Fibroblast of skin of right quadriceps (primary cell): Measurements from ENCODE around the gene DNMBP.
A peak's percentile ranks its signal among the peaks of the same experiment; 100 is the strongest.
"Not testable (repeated sequence)": the region's sequence is repeated elsewhere in the genome, so short reads cannot be mapped to it uniquely, and the experiment has no call there.

Experiments used
- DNase-seq: peaks from one replicate; pipeline ENCODE4 v3.0.0-alpha.2; 2013

DNMBP gene

DNA sequence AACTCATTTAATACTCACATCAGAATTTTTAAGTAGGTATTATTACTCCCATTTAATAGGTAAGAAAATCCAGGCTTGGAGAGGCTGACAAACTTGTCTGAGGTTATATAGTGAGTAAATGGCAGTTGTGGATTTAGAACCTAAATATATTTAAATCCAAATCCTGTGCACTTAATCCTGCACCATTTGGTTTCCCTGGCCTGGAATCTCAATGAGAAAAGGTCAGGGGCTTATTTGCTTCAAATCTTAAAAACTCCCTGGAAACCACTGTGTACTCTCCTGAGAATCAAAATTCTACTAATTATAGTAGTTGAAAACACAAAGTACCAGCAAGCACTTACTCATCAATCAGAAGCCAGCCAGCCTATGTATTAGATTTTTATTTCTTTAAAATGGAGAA lies 97.7 kb downstream of the DNMBP start:
- DNase-seq, result no peak

DNA sequence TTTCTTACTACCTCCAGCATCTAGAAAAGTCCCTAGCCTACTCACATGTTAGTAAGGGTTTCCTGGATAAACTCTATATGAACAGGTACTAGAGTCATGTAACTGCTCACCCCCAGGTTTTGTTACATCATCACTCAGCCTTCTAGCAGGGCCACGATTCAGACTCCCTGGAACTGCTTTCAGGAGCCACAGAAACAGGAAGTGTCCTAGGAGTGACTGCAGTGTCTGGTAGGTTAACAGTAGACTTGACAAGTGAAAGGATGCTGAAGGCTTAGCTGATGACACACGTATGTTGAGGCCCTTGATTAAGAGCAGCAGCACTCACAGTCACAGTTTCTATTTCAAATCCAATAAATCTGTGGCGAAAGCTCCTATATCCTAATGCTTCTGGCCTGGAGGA lies 101.2 kb downstream of the DNMBP start:
- DNase-seq, result no peak

DNA sequence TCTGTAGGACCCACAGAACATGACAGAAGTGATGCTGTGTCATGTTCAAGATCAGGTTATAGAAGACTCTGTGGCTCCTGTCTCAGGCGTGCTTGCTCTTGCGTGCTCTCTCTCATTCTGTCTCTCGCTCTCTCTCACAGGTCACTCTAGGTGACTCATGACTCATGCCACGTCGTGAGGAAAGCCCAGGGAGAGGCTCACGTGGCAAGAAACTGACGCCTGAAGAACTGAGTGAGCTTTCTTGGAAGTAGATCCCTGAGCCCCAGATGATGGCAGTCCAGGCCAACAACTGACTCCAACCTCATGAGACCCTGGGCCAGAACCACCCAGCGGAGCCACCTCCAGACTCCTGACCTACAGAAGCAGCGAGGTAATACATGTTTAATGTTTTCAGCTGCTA lies 103.3 kb downstream of the DNMBP start:
- peak; percentile 20 for DNase-seq

DNA sequence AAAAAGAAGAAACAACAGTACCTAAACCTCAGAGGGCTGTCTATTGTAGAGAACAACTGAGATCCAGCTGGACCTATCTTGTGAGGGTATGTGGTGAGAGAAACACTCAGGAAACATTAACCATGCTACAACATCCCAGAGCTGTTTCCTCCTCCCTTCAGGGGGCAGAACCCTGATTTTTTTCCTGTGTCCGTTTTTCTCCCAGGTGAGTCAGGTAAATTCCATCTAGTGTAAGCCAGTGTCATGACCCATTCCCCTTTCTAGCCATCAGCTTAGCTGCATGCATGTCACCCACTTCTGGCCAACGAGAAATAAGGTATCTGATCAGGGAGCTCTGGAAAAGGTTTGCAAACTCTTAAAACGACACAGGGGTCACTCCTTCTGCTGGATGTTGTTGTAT lies 103.8 kb downstream of the DNMBP start:
- no peak for DNase-seq

DNA sequence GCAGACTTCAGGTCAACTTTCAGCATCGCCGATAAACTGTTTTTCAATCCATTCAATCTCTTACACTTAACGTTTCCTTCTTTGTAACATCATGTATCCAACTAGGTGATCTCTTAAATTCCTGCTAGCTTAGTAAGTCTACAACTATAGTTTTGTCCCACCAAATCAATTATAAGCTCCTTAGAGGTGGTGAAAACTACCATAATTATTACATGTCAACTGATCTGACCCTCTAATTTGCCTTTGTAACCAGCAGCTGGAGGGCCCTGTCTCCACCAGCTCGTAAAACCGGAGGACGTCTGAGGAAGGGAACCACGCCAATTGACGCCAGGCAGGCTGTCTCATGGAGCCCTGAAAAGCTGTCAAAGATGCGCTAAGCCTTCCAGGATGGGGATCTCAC lies 113.9 kb downstream of the DNMBP start:
- DNase-seq, result no peak

DNA sequence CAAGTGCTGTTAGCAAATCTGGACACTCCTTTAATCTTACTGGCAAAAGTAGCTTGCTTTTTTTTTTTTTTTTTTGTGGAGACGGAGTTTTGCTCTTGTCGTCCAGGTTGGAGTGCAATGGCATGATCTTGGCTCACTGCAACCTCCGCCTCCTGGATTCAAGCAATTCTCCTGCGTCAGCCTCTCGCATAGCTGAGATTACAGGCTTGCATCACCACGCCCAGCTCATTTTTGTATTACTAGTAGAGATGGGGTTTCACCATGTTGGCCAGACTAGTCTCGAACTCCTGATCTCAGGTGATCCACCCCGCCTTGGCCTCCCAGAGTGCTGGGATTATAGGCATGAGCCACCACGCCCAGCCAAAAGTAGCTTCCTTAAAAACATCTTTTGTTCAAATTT lies 114.7 kb downstream of the DNMBP start:
- not testable (repeated sequence) for DNase-seq

DNA sequence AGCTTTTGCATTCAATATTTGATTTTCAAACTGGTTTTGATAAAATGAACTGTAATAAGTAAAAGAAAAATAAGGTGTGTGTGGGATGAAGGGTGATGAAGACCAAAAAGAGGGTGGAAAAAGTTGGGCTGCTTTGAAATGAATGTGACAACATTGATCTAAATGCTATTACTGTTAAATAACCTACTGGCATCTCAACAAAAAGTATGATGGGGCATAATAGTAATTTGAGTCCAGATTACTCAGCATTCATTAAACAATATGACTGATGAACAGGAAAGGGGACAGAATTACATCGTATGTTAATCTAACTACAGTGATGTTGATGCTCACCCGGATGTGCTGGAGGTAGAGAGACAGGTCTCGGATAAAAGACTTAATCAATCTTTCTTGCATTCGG lies 115.1 kb downstream of the DNMBP start:
- DNase-seq, result no peak

DNA sequence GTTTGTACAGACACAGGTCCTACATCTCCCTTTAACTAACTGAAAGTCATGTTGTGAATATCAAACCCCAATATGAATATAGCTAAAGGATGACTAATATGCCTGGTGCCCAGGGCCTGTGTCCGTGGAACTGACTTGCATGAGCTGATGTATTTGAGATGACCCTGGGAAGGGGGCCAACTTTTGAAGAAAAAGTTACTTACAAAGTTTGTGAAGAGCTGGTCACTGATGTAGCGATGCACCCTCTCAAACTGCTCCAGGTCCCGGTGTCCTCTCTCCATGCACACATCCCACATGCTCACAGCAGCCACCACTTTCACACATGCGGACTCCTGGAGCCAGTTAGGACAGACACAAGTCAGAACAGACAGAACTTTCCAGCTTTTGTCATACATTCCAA lies 121.1 kb downstream of the DNMBP start:
- DNase-seq, result peak; percentile 20

DNA sequence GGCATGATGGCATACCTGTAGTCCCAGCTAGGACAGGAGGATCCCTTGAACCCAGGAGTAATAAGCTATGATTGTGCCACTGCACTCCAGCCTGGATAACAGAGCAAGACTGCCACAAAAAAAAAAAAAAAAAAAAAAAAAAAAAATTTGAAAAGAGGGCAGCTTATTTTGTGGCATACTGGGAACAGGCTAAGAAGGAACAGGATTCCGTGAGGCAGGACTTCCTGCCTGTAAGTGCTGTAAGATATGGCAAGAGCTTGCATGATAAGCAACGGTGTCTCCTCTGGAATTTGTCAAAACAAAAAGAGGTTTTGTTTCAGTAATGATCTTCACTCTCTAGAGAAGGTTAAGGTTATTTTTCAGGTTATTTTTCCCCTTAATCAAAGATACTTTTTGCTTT lies 126.2 kb downstream of the DNMBP start:
- no peak for DNase-seq

DNA sequence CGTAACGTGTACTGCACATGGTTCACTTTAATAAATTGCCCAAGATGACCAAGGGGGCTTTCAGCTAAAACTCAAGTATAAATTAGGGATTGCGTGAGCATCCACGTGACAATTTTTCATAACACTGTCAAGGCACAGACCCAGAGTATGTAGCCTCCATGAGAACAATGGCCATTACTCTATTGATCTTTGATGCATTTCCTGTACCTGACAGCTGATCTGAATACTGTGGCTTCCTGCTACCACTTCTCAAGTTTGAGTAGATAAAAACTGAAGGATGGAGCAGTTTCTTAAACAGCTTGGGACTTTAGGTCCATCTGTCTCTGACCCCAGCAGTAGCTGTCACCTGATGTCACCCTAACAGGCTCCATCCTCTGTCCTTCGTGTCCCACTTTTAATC lies 128.4 kb downstream of the DNMBP start:
- DNase-seq, result no peak

DNA sequence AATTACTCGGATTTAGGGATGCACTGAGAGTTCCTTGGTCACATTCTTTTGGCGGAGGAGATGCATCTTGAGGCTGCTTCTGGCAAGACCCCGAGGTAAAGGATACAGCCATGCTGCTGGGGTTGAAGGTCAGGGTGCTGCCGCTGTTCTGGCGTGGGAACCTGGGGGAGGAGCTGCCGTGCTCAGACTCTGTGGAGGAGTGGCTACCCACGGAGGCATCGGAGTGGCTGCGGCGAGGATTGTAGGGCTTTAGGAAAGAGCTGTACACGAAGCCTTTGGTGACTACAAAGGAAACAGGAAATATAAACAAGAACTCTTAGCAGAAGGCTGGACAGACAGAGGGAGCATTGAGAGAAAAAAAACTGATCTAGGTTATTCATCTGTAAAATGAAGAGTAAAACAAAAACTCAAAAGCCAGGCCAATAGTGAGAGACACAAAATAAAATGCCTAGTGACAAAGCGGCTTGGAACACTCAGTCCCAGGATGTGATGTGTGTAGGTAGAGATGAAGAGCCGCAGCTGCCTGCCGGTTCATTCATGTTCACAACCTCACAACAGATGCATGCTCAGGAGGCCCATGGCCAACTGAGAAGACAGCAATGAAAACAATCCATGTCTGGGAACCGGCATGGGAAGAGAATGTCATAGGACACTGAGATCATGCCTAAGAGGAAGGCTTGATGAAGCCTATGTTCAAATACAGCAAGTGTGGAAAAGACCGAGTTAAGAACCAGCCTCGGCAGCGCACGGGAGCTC lies 129.5 kb downstream of the DNMBP start:
- DNase-seq, result no peak

DNA sequence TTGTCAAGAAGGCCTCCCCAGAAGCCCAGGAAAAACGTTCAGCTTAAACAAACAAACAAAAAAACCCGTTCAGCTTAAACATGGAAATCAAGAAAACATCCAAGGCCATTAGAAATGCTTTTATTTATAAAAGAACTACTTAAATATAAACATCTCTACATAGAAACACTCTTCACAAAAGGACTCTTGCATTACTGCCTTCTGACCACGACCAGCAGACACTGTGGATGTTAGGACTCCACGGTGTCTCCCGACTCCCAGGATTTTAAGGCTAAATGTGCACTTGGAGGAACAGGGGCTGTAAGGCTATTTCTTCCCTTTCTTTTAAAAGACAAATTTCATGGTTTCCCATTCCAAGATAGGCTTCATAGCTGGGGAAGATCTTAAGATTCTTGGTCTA lies 134.3 kb downstream of the DNMBP start:
- DNase-seq, result no peak

DNA sequence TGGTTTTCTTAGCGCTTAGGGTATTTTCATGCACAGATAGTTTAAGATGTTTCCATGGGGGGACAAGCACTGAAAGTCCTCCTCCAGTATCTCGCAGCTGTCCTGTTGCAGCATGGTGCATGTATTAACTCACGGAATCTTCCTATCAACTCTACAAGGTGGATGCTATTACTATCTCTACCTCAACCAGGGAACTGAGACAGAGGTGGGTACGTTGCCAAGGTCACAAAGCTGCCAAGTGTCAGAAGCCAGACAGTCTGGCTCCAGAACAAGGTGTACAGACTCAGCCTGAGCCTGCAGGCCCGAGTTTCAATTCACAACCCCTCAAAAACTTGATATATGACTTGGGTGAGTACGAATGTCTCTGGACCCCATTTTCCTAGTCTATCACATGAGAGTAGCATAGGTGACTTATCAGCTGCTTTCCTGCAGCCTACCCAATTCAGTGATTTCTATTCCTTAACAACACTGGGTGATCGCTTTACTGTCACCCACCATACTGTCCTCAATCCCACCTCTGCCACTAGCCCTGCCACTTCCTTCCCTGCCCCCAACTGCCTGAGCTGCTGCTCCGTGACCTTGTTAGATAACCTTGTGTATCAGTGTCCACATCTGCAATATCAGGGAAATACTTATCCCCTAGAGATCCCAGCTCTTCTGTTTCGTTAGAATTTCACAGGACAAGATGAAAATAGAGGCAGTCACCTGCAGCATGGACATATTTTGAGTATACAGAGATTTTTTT lies 135.2 kb downstream of the DNMBP start:
- no peak for DNase-seq

DNA sequence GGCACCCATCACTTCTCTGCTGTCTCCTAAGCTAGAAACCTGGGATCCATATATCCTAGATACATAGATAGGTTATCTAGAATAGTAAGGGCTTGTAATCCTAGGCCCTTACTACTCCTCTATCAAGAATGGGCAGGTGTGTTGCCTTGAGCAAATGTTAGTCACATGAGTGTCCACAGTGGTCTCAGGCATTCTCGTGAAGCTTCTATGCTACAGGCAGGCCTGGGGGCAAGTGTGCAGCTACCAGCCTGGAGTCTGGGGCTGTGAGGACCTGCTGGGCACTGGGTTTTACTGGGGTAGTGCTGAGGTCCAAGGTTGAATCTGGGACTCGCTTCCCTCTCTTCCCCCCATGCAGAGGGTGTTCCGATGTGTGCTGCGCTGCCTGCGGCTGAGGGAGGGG lies 135.9 kb downstream of the DNMBP start:
- DNase-seq, result no peak

DNA sequence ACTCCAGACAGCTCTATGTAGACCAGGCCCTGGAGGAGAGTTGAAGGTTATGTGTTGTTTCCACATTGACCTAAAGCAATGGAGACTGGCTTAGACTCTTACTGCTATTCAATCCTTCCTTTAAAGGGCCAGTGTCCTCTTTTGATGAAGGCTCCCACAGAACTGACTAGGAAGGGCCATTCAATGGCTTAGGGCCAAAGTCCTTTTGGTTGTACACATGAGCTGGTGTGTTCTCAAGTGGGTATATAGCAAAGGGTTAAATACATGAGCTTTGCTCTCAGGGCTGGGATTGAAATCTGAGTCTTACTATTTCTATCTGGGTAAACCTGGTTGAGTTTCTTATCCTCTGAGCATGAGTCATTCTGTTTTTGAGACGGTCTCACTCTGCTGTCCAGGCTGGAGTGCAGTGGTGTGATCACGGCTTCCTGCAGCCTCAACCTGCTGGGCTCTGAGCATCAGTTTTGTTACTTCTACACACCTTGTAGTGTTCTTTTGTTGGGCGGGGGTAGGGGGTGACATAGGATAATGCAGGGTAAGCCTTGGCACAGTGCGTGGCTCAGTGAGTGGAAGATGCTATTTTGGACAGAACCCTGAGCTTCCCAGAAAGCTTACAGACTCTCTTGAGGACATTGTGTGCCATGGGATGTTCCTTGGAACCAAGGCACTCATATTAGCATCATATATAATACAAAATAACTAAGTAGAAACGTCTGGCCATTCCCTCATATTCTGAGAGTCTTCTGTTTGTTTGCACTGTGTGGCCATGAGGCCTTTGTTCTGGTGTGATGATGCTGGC lies 137.2 kb downstream of the DNMBP start:
- peak; percentile 19 for DNase-seq

DNA sequence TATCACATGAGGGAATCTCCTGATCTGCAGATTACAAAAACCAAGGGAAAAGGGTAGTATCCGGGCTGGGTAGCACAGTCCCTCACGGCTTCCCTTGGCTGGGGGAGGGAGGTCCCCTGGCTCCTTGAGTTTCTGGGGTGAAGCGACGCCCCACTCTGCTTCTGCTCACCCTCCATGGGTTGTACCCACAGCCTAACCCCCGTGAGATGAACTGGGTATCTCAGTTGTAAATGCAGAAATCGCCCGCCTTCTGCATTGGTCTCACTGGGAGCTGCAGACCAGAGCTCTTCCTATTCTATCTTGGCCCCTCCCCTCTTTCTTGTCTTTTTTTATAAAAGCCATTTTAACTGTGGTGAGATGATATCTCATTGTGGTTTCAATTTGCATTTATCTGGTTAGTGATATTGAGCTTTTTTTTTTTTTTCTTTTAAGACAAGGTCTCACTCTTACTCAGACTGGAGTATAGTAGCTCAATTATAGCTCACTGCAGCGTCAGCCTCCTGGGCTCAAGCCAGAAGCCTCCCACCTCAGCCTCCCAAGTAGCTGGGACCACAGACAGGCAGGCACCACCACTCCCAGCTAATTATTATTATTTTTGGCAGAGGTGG lies 139.5 kb downstream of the DNMBP start:
- peak; percentile 39 for DNase-seq

DNA sequence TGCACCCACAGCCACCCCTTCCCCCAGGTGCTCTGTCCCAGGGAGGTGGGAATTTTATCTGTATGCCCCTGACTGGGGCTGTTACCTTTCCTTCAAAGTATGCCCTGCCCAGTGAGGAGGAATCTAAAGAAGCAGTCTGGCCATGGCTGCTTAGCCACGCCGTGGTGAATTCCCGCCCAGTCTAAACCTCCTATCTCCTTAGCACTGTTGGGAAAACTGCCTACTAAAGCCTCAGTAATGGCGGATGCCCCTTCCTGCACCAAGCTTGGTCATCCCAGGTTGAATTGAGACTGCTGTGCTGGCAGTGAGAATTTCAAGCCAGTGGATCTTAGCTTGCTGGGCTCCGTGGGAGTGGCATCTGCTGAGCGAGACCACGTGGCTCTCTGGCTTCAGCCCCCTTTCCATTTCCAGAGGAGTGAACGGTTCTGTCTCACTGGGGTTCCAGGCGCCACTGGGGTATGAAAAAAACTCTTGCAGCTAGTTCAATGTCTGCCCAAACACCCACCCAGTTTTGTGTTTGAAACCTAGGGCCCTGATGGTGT lies 140.1 kb downstream of the DNMBP start:
- no peak for DNase-seq

DNA sequence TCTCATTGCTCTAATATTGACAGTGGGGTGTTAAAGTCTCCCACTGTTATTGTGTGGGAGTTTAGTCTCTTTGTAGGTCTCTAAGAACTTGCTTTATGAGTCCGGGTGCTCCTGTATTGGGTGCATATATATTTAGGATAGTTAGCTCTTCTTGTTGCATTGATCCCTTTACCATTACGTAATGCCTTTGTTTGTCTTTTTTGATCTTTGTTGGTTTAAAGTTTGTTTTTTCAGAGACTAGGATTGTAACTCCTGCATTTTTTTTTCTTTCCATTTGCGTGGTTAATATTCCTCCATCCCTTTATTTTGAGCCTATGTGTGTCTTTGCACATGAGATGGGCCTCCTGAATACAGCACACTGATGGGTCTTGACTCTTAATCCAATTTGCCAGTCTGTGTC lies 142.5 kb downstream of the DNMBP start:
- not testable (repeated sequence) for DNase-seq

DNA sequence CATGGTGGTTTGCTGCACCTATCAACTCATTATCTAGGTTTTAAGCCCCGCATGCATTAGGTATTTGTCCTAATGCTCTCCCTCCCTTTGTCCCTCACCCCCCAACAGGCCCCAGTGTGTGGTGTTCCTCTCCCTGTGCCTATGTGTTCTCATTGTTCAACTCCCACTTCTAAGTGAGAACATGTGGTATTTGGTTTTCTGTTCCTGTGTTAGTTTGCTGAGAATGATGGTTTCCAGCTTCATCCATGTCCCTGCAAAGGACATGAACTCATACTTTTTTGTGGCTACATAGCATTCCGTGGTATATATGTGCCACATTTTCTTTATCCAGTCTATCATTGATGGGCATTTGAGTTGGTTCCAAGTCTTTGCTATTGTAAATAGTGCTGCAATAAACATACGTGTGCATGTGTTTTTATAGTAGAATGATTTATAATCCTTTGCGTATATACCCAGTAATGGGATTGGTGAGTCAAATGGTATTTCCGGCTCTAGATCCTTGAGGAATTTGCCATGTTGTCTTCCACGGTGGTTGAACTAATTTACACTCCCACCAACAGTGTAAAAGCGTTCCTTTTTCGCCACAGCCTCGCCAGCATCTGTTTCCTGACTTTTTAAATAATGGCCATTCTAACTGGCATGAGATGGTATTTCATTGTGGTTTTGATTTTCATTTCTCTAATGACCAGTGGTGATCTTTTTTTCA lies 146.1 kb downstream of the DNMBP start:
- DNase-seq, result peak; percentile 94

DNA sequence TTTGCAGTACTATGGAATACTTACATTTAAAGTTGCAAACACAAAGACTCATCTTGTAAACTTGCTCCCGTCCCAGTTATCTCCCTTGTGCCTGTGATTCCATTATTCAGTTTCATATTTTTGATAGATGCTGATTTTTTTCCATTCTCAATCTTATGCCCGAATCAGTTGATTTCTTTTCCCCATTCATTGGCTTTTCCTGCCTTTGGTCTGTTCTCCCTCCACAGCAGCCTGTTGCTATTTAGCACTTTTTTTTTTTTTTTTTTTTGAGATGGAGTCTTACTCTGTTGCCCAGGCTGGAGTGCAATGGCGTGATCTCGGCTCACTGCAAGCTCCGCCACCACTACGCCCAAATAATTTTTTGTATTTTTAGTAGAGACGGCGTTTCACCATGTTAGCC lies 149.3 kb downstream of the DNMBP start:
- DNase-seq, result no peak

DNA sequence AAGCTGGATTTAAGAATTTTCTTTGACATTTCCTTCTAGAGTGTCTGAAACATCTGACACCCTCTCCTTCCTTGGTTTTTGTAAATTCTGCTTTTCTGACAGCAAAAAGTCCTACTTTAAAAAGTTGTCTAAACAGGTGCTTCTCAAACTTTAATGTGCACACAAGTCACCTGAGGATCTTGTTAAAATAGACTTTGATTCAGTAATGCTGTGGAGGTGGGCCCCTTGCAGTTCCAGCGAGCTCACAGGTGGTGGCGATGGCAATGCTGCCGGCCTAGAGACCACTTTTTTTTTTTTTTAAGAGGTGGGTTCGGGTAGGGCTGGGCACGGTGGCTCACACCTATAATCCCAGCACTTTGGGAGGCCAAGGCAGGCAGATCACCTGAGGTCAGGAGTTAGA lies 150.2 kb downstream of the DNMBP start:
- DNase-seq, result no peak

DNA sequence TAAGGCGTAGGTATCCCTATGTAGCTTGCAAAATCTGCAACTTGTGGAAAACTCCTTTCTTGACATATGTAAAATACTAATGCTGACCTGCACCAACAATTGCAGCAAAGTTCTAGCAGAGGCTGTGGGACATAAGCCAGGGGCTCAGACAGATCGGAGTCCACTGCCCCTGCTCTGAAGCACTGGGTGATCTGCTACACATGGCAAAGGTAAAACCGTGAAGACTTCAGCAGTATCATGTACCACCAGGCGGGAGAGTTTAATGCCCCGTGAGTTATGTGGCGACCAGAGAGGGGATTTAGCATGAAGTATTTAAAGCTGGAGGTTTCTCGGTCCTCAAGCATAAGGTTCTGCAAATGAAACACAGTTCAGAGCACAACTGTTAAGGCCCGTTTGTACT lies 150.9 kb downstream of the DNMBP start:
- DNase-seq, result no peak
